ENCODE measurements around the gene NR6A1.

NR6A1 gene

DNA sequence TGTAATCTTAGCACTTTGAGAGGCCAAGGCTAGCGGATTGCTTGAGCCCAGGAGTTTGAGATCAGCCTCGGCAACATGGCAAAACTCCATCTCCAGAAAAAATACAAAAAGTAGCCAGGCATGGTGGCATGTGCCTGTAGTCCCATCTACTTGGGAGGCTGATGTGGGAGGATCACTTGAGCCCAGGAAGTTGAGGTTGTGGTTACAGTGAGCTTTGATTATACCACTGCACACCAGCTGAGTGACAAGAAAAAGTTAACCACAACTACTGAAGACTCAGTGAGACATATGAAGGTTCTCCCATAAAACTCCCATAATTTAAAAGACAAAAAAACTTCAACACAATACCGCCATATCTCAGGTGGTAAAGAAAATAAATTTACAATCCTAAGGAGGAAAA lies 98.0 kb downstream of the NR6A1 start:
- Histone ChIP-seq H3K27me3 (ENCODE audit: control insufficient read depth, insufficient read depth, low read length) (no peaks in the 10 kb centered on the region), H3K9me3 (replicated peaks; ENCODE audit: low read length) (no peaks in the 10 kb centered on the region), H3K36me3 (ENCODE audit: insufficient read depth, low read length) (peaks cover 7% of the 10 kb centered on the region), H3K4me3 (ENCODE audit: low read length) (no peak overlapping the region), H3K9ac (ENCODE audit: low read depth, low read length) (no peak overlapping the region), H3K4me2 (ENCODE audit: low read length) (no peak overlapping the region), H3K4me1 (ENCODE audit: control insufficient read depth, insufficient read depth, low read length) (peaks cover 22% of the 10 kb centered on the region)

- H3K4me3 ChIP-seq (ENCODE audit: low read length): no peak overlapping the region
- H3K9me3 ChIP-seq (replicated peaks; ENCODE audit: low read length): no peaks in the 10 kb centered on the region
- H3K27me3 ChIP-seq (ENCODE audit: control insufficient read depth, insufficient read depth, low read length): no peaks in the 10 kb centered on the region
- peaks cover 7% of the 10 kb centered on the region for H3K36me3 ChIP-seq (ENCODE audit: insufficient read depth, low read length)
- peaks cover 22% of the 10 kb centered on the region for H3K4me1 ChIP-seq (ENCODE audit: control insufficient read depth, insufficient read depth, low read length)
- no peak overlapping the region for H3K9ac ChIP-seq (ENCODE audit: low read depth, low read length)
- no peak overlapping the region for H3K4me2 ChIP-seq (ENCODE audit: low read length)
These were observed 99.2 kb downstream of the NR6A1 start for GRCh38 chr9:124671861-124672260.

DNA sequence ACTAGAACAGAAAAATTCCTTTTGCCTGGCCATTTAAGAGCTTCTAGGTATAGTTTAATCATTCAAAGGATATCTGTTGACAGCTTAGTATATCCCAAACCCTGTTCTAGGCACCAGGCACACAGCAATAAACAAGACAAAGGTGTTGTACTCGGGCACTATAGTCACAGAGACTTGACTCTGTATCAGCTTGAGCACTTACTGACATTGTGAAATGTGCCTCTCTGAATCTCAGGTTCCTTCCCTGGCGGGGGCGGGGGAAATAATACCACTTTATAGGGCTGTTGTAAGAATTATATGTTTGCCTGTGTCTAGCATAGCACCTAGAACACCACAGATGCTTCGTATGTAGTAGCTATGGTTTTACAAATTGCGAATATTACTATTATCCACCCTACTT lies 104.5 kb downstream of the NR6A1 start:
- Histone ChIP-seq H3K9ac (ENCODE audit: low read depth, low read length) (no peak overlapping the region), H3K4me3 (ENCODE audit: low read length) (no peak overlapping the region), H3K4me2 (ENCODE audit: low read length) (no peak overlapping the region), H3K36me3 (ENCODE audit: insufficient read depth, low read length) (no peaks in the 10 kb centered on the region), H3K4me1 (ENCODE audit: control insufficient read depth, insufficient read depth, low read length) (peaks cover 39% of the 10 kb centered on the region), H3K27me3 (ENCODE audit: control insufficient read depth, insufficient read depth, low read length) (no peaks in the 10 kb centered on the region), H3K9me3 (replicated peaks; ENCODE audit: low read length) (no peaks in the 10 kb centered on the region)

- H3K27me3 ChIP-seq (ENCODE audit: control insufficient read depth, insufficient read depth, low read length): no peaks in the 10 kb centered on the region
- H3K36me3 ChIP-seq (ENCODE audit: insufficient read depth, low read length): no peaks in the 10 kb centered on the region
- no peaks in the 10 kb centered on the region for H3K9me3 ChIP-seq (replicated peaks; ENCODE audit: low read length)
- peak overlapping the region; percentile 24 for H3K4me3 ChIP-seq (ENCODE audit: low read length)
- H3K4me2 ChIP-seq (ENCODE audit: low read length): peak overlapping the region; percentile 51
- H3K4me1 ChIP-seq (ENCODE audit: control insufficient read depth, insufficient read depth, low read length): peaks cover 48% of the 10 kb centered on the region
- H3K9ac ChIP-seq (ENCODE audit: low read depth, low read length): no peak overlapping the region
These were observed 105.6 kb downstream of the NR6A1 start for GRCh38 chr9:124665391-124666058.

- Histone ChIP-seq H3K9me3 (replicated peaks; ENCODE audit: low read length) (no peaks in the 10 kb centered on the region), H3K4me1 (ENCODE audit: control insufficient read depth, insufficient read depth, low read length) (peaks cover 49% of the 10 kb centered on the region), H3K9ac (ENCODE audit: low read depth, low read length) (no peak overlapping the region), H3K27me3 (ENCODE audit: control insufficient read depth, insufficient read depth, low read length) (no peaks in the 10 kb centered on the region), H3K36me3 (ENCODE audit: insufficient read depth, low read length) (no peaks in the 10 kb centered on the region), H3K4me3 (ENCODE audit: low read length) (no peak overlapping the region), H3K4me2 (ENCODE audit: low read length) (no peak overlapping the region)
These were observed 107.0 kb downstream of the NR6A1 start for GRCh38 chr9:124664143-124664542.

- Histone ChIP-seq H3K9me3 (replicated peaks; ENCODE audit: low read length) (no peaks in the 10 kb centered on the region), H3K4me1 (ENCODE audit: control insufficient read depth, insufficient read depth, low read length) (peaks cover 49% of the 10 kb centered on the region), H3K9ac (ENCODE audit: low read depth, low read length) (no peak overlapping the region)
These were observed 107.8 kb downstream of the NR6A1 start for GRCh38 chr9:124663046-124663961.

GRCh38 chr9:124662561-124662960 lies 108.5 kb downstream of the NR6A1 start:
- Histone ChIP-seq H3K27me3 (ENCODE audit: control insufficient read depth, insufficient read depth, low read length) (no peaks in the 10 kb centered on the region), H3K9ac (ENCODE audit: low read depth, low read length) (no peak overlapping the region), H3K4me3 (ENCODE audit: low read length) (no peak overlapping the region), H3K4me2 (ENCODE audit: low read length) (peak overlapping the region; percentile 12), H3K36me3 (ENCODE audit: insufficient read depth, low read length) (no peaks in the 10 kb centered on the region), H3K4me1 (ENCODE audit: control insufficient read depth, insufficient read depth, low read length) (peaks cover 54% of the 10 kb centered on the region), H3K9me3 (replicated peaks; ENCODE audit: low read length) (no peaks in the 10 kb centered on the region)

More at GRCh38 chr9:124663046-124663961, 107.8 kb downstream of the NR6A1 start:
- no peak overlapping the region for H3K4me3 ChIP-seq (ENCODE audit: low read length)
- no peaks in the 10 kb centered on the region for H3K27me3 ChIP-seq (ENCODE audit: control insufficient read depth, insufficient read depth, low read length)
- peak overlapping the region; percentile 12 for H3K4me2 ChIP-seq (ENCODE audit: low read length)
- no peaks in the 10 kb centered on the region for H3K36me3 ChIP-seq (ENCODE audit: insufficient read depth, low read length)

DNA sequence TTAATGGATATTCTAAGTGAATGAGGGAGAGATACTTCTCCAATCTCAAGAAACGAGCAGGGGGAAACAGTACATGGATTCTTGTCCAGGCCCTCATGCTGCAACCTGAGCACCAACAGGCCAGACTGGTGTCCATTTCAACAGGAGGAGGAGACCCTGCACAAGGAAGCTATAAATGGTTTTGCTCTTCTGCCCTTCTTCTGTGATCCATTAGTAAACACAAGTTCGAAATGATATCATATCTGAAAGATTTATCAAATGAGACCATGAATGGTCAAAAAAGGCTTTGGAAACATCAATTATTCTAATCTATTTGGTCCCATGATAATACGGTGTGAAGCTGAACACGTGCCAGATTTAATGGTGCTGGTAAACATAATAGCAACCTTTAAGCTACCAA lies 109.8 kb downstream of the NR6A1 start:
- peaks cover 52% of the 10 kb centered on the region for H3K4me1 ChIP-seq (ENCODE audit: control insufficient read depth, insufficient read depth, low read length)
- peak overlapping the region; percentile 93 for H3K9ac ChIP-seq (ENCODE audit: low read depth, low read length)
- H3K4me3 ChIP-seq (ENCODE audit: low read length): no peak overlapping the region
- H3K9me3 ChIP-seq (replicated peaks; ENCODE audit: low read length): no peaks in the 10 kb centered on the region
- no peaks in the 10 kb centered on the region for H3K36me3 ChIP-seq (ENCODE audit: insufficient read depth, low read length)
- no peaks in the 10 kb centered on the region for H3K27me3 ChIP-seq (ENCODE audit: control insufficient read depth, insufficient read depth, low read length)
- H3K4me2 ChIP-seq (ENCODE audit: low read length): peak overlapping the region; percentile 79

DNA sequence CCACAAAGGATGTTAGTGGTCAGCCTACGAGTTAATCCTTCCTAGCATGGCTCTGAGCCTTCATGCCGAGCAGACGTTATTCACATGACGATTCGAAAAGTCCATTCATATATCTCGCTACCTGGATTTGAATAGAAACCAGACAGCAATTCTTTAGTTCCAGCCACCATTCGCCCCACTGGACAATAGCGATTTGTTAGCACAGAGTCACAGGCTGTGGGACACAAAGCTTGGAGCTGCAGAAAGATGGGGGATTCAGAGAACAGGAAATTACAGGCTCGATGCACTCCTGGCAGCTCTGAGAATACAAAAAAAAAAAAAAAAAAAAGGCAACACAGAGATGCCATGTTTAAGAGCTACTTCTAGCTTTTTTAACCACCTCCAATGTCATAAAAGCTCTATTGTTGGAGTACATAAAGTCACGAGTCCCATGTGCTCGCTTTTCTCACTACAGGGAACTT lies 110.7 kb downstream of the NR6A1 start:
- Histone ChIP-seq H3K4me2 (ENCODE audit: low read length) (peak overlapping the region; percentile 79), H3K9me3 (replicated peaks; ENCODE audit: low read length) (no peaks in the 10 kb centered on the region), H3K4me3 (ENCODE audit: low read length) (peak overlapping the region; percentile 76), H3K36me3 (ENCODE audit: insufficient read depth, low read length) (no peaks in the 10 kb centered on the region), H3K4me1 (ENCODE audit: control insufficient read depth, insufficient read depth, low read length) (peaks cover 43% of the 10 kb centered on the region), H3K9ac (ENCODE audit: low read depth, low read length) (peak overlapping the region; percentile 93), H3K27me3 (ENCODE audit: control insufficient read depth, insufficient read depth, low read length) (no peaks in the 10 kb centered on the region)

GRCh38 chr9:124659099-124659659 lies 111.9 kb downstream of the NR6A1 start:
- Histone ChIP-seq H3K9ac (ENCODE audit: low read depth, low read length) (peak overlapping the region; percentile 93), H3K4me3 (ENCODE audit: low read length) (peak overlapping the region; percentile 76), H3K4me2 (ENCODE audit: low read length) (peak overlapping the region; percentile 79), H3K9me3 (replicated peaks; ENCODE audit: low read length) (no peaks in the 10 kb centered on the region), H3K27me3 (ENCODE audit: control insufficient read depth, insufficient read depth, low read length) (no peaks in the 10 kb centered on the region), H3K36me3 (ENCODE audit: insufficient read depth, low read length) (no peaks in the 10 kb centered on the region), H3K4me1 (ENCODE audit: control insufficient read depth, insufficient read depth, low read length) (peaks cover 32% of the 10 kb centered on the region)

DNA sequence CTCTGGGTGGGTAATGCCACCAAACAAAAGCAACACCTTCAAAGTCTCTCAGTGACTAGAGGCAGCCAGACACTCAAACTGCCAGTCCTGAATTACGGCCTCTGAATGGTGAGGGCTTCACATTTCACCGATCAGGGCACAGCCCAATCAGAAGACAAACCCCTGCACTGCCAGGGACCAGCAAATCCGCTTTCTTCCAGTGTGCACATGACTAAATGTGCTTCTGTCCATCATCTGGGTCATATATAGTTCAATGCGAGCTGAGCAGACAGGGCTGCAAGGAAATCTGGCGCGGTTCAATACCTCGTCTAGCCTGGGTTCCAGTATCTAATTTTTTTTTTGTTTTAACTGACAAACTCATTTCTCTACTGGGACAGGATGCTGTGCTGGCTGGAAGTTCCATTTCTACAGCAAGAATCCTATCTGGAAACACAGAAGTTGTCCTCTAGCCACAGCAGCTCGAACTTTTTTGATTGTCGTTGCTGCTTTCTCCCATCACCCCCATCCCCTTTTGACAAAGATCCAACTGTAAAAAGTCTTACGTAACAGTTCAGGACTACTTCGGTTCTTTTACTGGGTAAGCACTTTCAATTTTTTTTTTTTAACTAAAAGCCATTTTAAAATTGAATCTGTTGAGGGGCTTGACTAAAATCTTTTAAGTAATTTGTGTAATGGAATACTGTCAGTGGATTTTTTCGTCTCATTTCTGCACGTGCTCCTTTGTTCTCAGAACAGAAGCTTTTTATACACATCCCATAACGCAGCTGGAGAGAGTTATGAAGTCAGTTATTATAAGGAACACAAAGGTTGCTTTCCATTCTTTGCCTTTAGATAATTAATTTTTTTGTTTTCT lies 112.7 kb downstream of the NR6A1 start:
- H3K9ac ChIP-seq (ENCODE audit: low read depth, low read length): peak overlapping the region; percentile 93
- H3K27me3 ChIP-seq (ENCODE audit: control insufficient read depth, insufficient read depth, low read length): no peaks in the 10 kb centered on the region
- H3K4me3 ChIP-seq (ENCODE audit: low read length): peak overlapping the region; percentile 76
- no peaks in the 10 kb centered on the region for H3K36me3 ChIP-seq (ENCODE audit: insufficient read depth, low read length)
- H3K4me2 ChIP-seq (ENCODE audit: low read length): peak overlapping the region; percentile 79
- H3K9me3 ChIP-seq (replicated peaks; ENCODE audit: low read length): no peaks in the 10 kb centered on the region
- peaks cover 26% of the 10 kb centered on the region for H3K4me1 ChIP-seq (ENCODE audit: control insufficient read depth, insufficient read depth, low read length)
